HG02571 (cell line): ENCODE measurements around the gene HOXC11.

ENCODE experiments used
- ATAC-seq: cut with Tn5 transposase; IDR thresholded peaks from one replicate; pipeline ENCODE4 v1.9.1; 2021; ENCODE audit warnings: mild to moderate bottlenecking, moderate library complexity; ENCODE audit not compliant: unreplicated experiment

HOXC11 gene

GRCh38 chr12:53941750-53942149 is 31.2 kb upstream of the HOXC11 start:
- ATAC-seq = no peak

GRCh38 chr12:53942467-53942997 is 30.4 kb upstream of the HOXC11 start:
- ATAC-seq = no peak

DNA sequence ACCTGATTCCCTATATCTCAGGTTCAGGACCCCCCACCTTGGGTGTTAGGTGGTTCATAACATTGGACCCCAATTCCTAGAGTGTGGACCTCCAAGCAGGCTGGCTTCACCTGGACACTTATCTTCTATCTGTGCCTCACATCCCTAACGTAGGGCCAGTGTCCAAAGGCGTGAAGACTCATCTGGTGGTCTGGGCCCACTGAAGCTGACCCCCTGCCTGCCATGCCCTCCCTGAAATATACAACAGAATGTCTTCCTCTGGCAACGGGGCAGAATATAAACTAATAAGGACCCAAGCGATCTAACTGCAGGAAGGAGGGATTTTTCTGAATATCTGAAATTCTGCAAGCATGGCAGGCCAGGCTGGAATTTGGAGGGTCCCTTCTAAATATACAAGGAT is 28.7 kb upstream of the HOXC11 start:
- ATAC-seq = no peak

DNA sequence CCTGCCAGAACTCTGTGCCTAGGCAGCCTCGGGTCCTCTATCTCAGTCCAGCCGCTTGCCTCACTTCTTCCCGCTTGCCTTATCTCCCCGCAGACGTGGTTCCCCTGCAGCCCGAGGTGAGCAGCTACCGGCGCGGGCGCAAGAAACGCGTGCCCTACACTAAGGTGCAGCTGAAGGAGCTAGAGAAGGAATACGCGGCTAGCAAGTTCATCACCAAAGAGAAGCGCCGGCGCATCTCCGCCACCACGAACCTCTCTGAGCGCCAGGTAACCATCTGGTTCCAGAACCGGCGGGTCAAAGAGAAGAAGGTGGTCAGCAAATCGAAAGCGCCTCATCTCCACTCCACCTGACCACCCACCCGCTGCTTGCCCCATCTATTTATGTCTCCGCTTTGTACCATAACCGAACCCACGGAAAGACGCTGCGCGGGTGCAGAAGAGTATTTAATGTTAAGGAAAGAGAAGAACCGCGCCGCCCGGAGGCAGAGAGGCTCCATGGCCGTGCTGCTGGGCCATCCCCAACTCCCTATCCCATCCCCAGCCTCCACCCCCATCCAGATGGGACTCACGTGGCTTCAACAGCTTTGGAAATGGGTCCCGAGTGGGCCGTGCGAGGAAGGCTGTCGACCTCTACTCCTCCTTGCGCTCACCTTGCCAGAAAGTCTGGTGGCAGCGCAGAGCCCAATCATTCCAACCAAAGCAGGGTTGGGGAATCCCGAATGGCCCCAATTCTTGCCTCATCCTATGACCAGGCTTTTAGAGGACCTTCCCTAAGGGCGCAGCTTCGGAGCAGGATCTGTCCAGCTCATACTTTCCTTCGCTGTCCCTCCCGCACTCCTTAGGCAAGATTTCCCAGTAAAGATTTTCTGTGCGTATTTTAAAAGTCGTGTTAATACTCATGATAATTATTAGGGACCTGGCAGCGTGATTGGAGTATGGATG is 27.7 kb upstream of the HOXC11 start:
- ATAC-seq = no peak

DNA sequence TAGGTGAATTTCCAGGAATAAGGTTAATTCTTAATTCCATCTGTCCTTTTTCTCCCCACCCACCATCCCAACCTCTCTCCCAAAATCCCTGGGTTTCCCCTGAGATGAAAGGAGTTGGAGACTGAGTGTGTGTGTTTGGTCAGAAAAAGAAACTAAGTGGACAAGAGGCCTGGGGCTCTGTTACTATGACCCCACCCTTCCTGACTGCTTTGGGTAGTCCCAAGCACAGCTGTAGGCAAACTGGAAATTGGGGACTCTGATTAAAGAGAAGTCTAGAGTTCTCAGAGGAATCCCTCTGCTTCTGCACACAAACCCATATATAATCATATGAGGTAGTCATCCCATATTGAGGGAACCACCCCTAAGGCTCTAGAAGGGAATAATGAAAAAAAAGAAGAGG is 25.2 kb upstream of the HOXC11 start:
- ATAC-seq = no peak

- no peak for ATAC-seq
Observed at GRCh38 chr12:53948650-53949593, 24.0 kb upstream of the HOXC11 start.

DNA sequence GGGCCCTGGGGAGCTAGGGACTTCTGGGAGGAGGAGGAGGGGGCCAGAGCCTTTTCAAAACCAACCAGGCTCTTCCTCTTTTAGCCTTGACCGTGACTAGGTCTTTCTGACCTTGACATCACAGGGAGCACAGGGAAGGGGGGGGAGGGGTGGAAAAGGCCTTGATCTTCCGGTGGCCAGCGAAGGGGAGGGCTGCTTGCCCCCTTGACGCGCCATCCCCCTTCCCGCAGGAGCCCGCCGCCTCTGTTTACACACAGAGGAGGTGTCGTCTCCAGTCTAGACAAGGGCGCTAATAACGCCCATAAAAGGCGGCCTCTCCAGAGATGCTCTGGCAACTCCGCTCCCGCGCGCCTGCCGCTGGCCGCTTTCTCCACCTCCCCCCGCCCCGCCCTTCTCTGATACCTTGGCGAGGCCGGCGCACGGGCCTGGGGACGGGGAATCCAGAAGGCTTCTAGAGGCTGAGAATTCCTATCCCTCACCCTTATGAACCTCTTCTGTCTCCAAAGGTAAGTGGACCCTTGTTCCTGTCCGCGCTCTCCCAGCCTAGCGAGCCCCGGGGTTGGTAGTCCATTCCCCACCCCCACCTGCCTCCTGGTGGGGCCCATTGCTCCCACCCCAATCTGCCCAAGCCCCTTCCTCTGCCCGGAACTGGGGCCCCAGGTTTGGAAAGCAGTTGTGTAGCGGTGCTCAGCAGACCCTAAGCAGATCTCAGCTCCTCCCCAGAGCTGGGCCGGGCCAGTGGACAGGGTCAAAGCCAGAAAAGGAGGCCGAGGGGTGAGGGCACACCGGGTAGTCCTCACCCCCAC is 23.1 kb upstream of the HOXC11 start:
- ATAC-seq = no peak

GRCh38 chr12:53950437-53950773 is 22.5 kb upstream of the HOXC11 start:
- no peak for ATAC-seq

DNA sequence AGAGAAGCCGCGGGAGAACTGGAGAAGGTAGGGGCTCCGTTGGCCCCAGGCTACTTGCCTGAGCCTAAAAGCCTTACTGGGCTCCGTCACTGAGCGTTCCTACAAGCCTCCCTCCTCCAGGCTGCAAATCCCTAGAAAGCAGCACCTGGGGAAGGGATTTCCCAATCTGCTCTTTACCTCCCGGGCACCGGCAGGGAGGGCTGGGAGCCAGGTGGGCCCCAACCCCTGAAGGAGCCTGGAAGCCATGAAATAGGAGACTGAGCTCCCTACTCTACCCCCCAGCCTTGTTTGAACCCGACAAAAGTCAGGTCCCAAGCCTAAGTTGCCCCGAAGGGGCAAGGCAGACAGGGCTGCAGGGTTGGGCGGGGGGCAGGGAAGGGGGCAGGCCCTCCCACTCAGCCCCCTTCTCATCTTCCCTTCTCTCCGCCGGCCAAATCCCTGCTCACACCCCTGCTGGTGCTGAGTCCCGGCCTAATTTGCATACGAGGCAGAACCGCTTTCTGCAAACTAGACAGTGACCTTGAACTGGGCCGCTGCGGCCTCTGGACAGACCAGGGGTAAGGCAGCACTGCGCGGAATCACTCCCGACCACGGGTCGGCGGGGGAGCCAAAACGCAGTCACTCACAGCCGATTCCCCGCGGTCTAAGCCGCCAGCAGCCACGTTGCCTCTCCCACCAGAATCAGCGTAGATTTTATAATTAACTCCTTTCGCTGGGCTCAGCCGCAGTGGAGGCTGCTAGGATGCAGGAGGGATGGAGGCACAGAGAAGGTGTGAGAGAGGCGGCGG is 21.9 kb upstream of the HOXC11 start:
- ATAC-seq = no peak

DNA sequence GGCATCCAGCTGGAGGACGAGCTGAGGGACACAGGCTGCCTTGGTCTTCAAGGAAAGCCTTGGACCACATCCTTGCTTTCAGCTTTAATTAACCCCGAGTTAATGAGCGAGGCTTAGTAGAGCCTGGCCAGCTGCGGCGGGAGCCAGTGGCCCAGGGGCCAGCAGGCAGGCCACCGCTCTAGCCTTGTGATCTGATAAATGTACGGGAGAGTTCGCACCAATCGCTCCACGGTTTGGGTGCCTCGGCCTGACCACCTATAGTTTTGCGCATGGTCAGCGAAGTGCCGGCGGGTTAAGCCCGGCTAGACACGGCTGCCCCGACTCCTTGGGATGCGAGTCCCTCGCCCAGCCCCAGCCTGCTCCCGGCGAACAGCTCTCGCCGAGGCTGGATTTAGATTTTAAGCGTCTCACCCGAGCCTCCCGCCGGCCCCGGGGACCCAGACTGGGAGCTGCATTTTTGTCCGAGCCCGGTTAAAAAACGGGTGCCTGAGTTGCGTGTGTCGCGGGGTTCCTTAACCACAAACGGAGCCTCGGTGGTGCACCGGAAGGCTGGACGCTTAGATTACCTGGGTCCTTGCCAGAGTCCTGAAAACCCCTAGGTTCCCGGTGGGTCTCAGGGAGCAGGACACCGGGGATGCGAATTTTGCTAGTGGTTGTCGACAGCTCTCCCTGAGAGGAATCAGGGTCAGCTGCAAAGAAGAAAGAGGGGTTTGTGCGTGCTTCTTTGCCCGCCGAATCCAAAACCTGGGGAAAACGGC is 21.2 kb upstream of the HOXC11 start:
- no peak for ATAC-seq

- no peak for ATAC-seq
Observed at GRCh38 chr12:53952335-53952694, 20.6 kb upstream of the HOXC11 start.

- no peak for ATAC-seq
Observed at GRCh38 chr12:53952871-53953734, 19.8 kb upstream of the HOXC11 start.

- no peak for ATAC-seq
Observed at GRCh38 chr12:53953831-53954693, 18.9 kb upstream of the HOXC11 start.

GRCh38 chr12:53954694-53955035 is 18.3 kb upstream of the HOXC11 start, which contains the start of gene HOXC12:
TSS of gene HOXC12 (plus strand) at chr12:53954903. CDS start at chr12:53954930, 27 bp downstream.
- ATAC-seq = no peak

- no peak for ATAC-seq
Observed at GRCh38 chr12:53955036-53955775, 17.7 kb upstream of the HOXC11 start.

DNA sequence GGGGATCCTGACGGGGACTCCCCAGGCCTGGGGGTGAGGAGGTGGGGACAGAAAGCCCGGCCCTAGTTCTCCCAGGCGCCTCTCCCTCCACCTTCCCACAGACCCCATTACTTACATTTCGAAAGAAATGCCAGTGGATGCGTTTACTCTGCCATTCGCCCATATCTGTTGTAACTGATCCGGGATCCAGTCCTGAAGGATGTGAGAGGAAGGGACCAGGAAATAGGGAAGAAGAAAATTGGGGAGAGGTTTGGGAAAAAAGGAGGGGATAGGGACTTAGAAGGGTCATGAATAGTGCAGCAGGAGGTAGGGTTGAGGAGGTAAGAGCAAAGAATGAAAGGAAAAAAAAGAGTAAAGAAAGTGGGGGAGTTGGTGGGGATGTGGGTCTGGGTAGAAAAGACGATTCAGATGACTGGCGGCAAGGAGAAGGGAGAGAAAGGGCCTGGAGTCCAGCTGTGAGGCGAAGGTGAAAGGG is 17.1 kb upstream of the HOXC11 start:
- no peak for ATAC-seq
